Osteocyte (in vitro differentiated cells): ENCODE data around the gene ACSL5. TPM values are rescaled to one million over a fixed set of nuclear protein-coding genes. Genes with fewer than 3 reads are reported as not detected.

Source experiments
- DNase-seq: peaks from one replicate; pipeline ENCODE4 v3.0.0; 2021; ENCODE audit warnings: mixed read lengths; ENCODE audit not compliant: unreplicated experiment; ENCODE audit errors: extremely low spot score
- H3K27ac Mint-ChIP-seq: one replicate; pipeline ENCODE4 v1.8.0; 2021; ENCODE audit warnings: mild to moderate bottlenecking, mixed read lengths; ENCODE audit not compliant: unreplicated experiment
- H3K27me3 Mint-ChIP-seq: one replicate; pipeline ENCODE4 v1.8.0; 2021; ENCODE audit warnings: mixed read lengths; ENCODE audit not compliant: unreplicated experiment
- H3K36me3 Mint-ChIP-seq: one replicate; pipeline ENCODE4 v1.8.0; 2021; ENCODE audit warnings: mixed read lengths; ENCODE audit not compliant: unreplicated experiment
- H3K4me1 Mint-ChIP-seq: one replicate; pipeline ENCODE4 v1.8.0; 2021; ENCODE audit warnings: mixed read lengths; ENCODE audit not compliant: unreplicated experiment
- H3K4me3 Mint-ChIP-seq: one replicate; pipeline ENCODE4 v1.8.0; 2021; ENCODE audit warnings: mild to moderate bottlenecking, moderate library complexity, mixed read lengths; ENCODE audit not compliant: unreplicated experiment
- H3K9me3 Mint-ChIP-seq: one replicate; pipeline ENCODE4 v1.8.0; 2021; ENCODE audit warnings: mixed read lengths; ENCODE audit not compliant: unreplicated experiment
- CTCF ChIP-seq: fragments of 200-600 bp; sonication (generic); IDR thresholded peaks from 2 replicates; pipeline ENCODE4 v1.5.0; 2021; ENCODE audit warnings: antibody characterized with exemption, mild to moderate bottlenecking, moderate library complexity
- total RNA-seq: library from RNA; stranded (reverse); gene quantifications from 2 replicates; pipeline ENCODE4 v1.2.1, GENCODE V29; 2021

The ACSL5 gene
- total RNA-seq, 1 donor from 2014 or later, result 0.46 TPM

- TF ChIP-seq CTCF, result no peak
- no peak for DNase-seq
- Mint-ChIP-seq H3K9me3 (no peaks in the 10 kb centered on the region), H3K27me3 (no peaks in the 10 kb centered on the region), H3K4me3 (no peak overlapping the region), H3K4me1 (no peaks in the 10 kb centered on the region), H3K36me3 (peaks cover 13% of the 10 kb centered on the region), H3K27ac (no peak overlapping the region)
Observed at GRCh38 chr10:112424651-112425050, 50.7 kb downstream of the ACSL5 start.

- Mint-ChIP-seq H3K27me3 (no peaks in the 10 kb centered on the region), H3K4me3 (no peak overlapping the region), H3K27ac (no peak overlapping the region), H3K36me3 (peaks cover 21% of the 10 kb centered on the region), H3K9me3 (no peaks in the 10 kb centered on the region), H3K4me1 (no peaks in the 10 kb centered on the region)
- DNase-seq, result no peak
- TF ChIP-seq CTCF, result no peak
Observed at GRCh38 chr10:112426111-112426510, 52.2 kb downstream of the ACSL5 start.

GRCh38 chr10:112429147-112429546, 55.2 kb downstream of the ACSL5 start:
- H3K4me3 Mint-ChIP-seq, result no peak overlapping the region
- TF ChIP-seq CTCF, result no peak
- no peaks in the 10 kb centered on the region for H3K9me3 Mint-ChIP-seq

GRCh38 chr10:112429654-112430230, 55.8 kb downstream of the ACSL5 start:
- H3K4me1 Mint-ChIP-seq, result no peaks in the 10 kb centered on the region
- no peak overlapping the region for H3K4me3 Mint-ChIP-seq
- no peaks in the 10 kb centered on the region for H3K9me3 Mint-ChIP-seq
- peaks cover 30% of the 10 kb centered on the region for H3K36me3 Mint-ChIP-seq
- no peak for DNase-seq
- no peak overlapping the region for H3K27ac Mint-ChIP-seq
- TF ChIP-seq CTCF, result no peak
- H3K27me3 Mint-ChIP-seq, result no peaks in the 10 kb centered on the region

More at GRCh38 chr10:112429147-112429546, 55.2 kb downstream of the ACSL5 start:
- peaks cover 30% of the 10 kb centered on the region for H3K36me3 Mint-ChIP-seq
- no peaks in the 10 kb centered on the region for H3K27me3 Mint-ChIP-seq
- no peak overlapping the region for H3K27ac Mint-ChIP-seq
- no peak for DNase-seq
- H3K4me1 Mint-ChIP-seq, result no peaks in the 10 kb centered on the region

- peaks cover 24% of the 10 kb centered on the region for H3K36me3 Mint-ChIP-seq
- no peak overlapping the region for H3K27ac Mint-ChIP-seq
- no peaks in the 10 kb centered on the region for H3K27me3 Mint-ChIP-seq
- no peaks in the 10 kb centered on the region for H3K9me3 Mint-ChIP-seq
- no peak for DNase-seq
- H3K4me1 Mint-ChIP-seq, result no peaks in the 10 kb centered on the region
- TF ChIP-seq CTCF, result no peak
- H3K4me3 Mint-ChIP-seq, result no peak overlapping the region
Observed at GRCh38 chr10:112433136-112433535, 59.2 kb downstream of the ACSL5 start.
